ENCODE measurements around the gene GAS2L2.

GAS2L2 gene

GRCh38 chr17:35748341-35748841 is 4.6 kb downstream of the GAS2L2 start:
- no peak for DNase-seq (ENCODE audit: low read depth)
- no peak for TF ChIP-seq CTCF (IDR thresholded peaks at IDR 0.05; ENCODE audit: control insufficient read depth, insufficient read depth, low read depth, low read length, missing control alignments)
- no peak overlapping the region for H3K4me3 ChIP-seq (ENCODE audit: control insufficient read depth, low read depth, low read length)

GRCh38 chr17:35747540-35748017 is 5.5 kb downstream of the GAS2L2 start:
- no peak overlapping the region for H3K4me3 ChIP-seq (ENCODE audit: control insufficient read depth, low read depth, low read length)
- DNase-seq (ENCODE audit: low read depth): peak; percentile 37
- peak; percentile 93 for TF ChIP-seq CTCF (IDR thresholded peaks at IDR 0.05; ENCODE audit: control insufficient read depth, insufficient read depth, low read depth, low read length, missing control alignments)

GRCh38 chr17:35745749-35746320 is 7.2 kb downstream of the GAS2L2 start:
- no peak for TF ChIP-seq CTCF (IDR thresholded peaks at IDR 0.05; ENCODE audit: control insufficient read depth, insufficient read depth, low read depth, low read length, missing control alignments)
- no peak for DNase-seq (ENCODE audit: low read depth)
- H3K4me3 ChIP-seq (ENCODE audit: control insufficient read depth, low read depth, low read length): no peak overlapping the region

- TF ChIP-seq CTCF (IDR thresholded peaks at IDR 0.05; ENCODE audit: control insufficient read depth, insufficient read depth, low read depth, low read length, missing control alignments): no peak
- no peak for DNase-seq (ENCODE audit: low read depth)
- H3K4me3 ChIP-seq (ENCODE audit: control insufficient read depth, low read depth, low read length): no peak overlapping the region
Observed at GRCh38 chr17:35745246-35745645, 7.8 kb downstream of the GAS2L2 start.

GRCh38 chr17:35744830-35745229 is 8.2 kb downstream of the GAS2L2 start:
- no peak overlapping the region for H3K4me3 ChIP-seq (ENCODE audit: control insufficient read depth, low read depth, low read length)
- TF ChIP-seq CTCF (IDR thresholded peaks at IDR 0.05; ENCODE audit: control insufficient read depth, insufficient read depth, low read depth, low read length, missing control alignments): no peak
- no peak for DNase-seq (ENCODE audit: low read depth)

- DNase-seq (ENCODE audit: low read depth): no peak
- no peak for TF ChIP-seq CTCF (IDR thresholded peaks at IDR 0.05; ENCODE audit: control insufficient read depth, insufficient read depth, low read depth, low read length, missing control alignments)
- H3K4me3 ChIP-seq (ENCODE audit: control insufficient read depth, low read depth, low read length): no peak overlapping the region
Observed at GRCh38 chr17:35743626-35744328, 9.3 kb downstream of the GAS2L2 start.
